HEK293T (cell line): ENCODE data around the gene BGLAP.

Source experiments
- ARNT ChIP-seq: fragments of 450-650 bp; IDR thresholded peaks from 2 replicates; pipeline ENCODE4 v1.6.1; 2017; ENCODE audit warnings: mild to moderate bottlenecking
- BHLHE40 ChIP-seq: fragments of 450-650 bp; IDR thresholded peaks from 2 replicates; pipeline ENCODE4 v1.6.1; 2016; ENCODE audit warnings: mild to moderate bottlenecking, moderate library complexity, borderline replicate concordance
- CTBP1 ChIP-seq: fragments of 450-650 bp; IDR thresholded peaks from 2 replicates; pipeline ENCODE4 v1.6.1; 2016; ENCODE audit warnings: borderline replicate concordance
- ELF4 ChIP-seq: fragments of 450-650 bp; IDR thresholded peaks from 2 replicates; pipeline ENCODE4 v1.6.1; 2017; ENCODE audit warnings: antibody characterized with exemption
- FOXA1 ChIP-seq: fragments of 450-650 bp; IDR thresholded peaks from 2 replicates; pipeline ENCODE4 v1.6.1; 2016; ENCODE audit warnings: mild to moderate bottlenecking
- FOXK2 ChIP-seq: fragments of 450-650 bp; IDR thresholded peaks from 2 replicates; pipeline ENCODE4 v1.6.1; 2016; ENCODE audit warnings: mild to moderate bottlenecking
- FOXM1 ChIP-seq: fragments of 450-650 bp; IDR thresholded peaks from 2 replicates; pipeline ENCODE4 v1.6.1; 2017; ENCODE audit warnings: mild to moderate bottlenecking, borderline replicate concordance
- HDGF ChIP-seq: fragments of 450-650 bp; IDR thresholded peaks from 2 replicates; pipeline ENCODE4 v1.6.1; 2017; ENCODE audit warnings: antibody characterized with exemption, borderline replicate concordance
- LEF1 ChIP-seq: fragments of 450-650 bp; IDR thresholded peaks from 2 replicates; pipeline ENCODE4 v1.6.1; 2017; ENCODE audit warnings: mild to moderate bottlenecking, borderline replicate concordance
- NFRKB ChIP-seq: fragments of 450-650 bp; IDR thresholded peaks from 2 replicates; pipeline ENCODE4 v1.6.1; 2016; ENCODE audit warnings: mild to moderate bottlenecking, moderate library complexity
- SP1 ChIP-seq: fragments of 450-650 bp; IDR thresholded peaks from 2 replicates; pipeline ENCODE4 v1.6.1; 2017
- SUZ12 ChIP-seq: fragments of 450-650 bp; IDR thresholded peaks from 2 replicates; pipeline ENCODE4 v1.6.1; 2016; ENCODE audit warnings: mild to moderate bottlenecking
- TARDBP ChIP-seq: fragments of 450-650 bp; IDR thresholded peaks from 2 replicates; pipeline ENCODE4 v1.6.1; 2016
- TF ChIP-seq, protein P1 (sequence below): fragments of 450-650 bp; IDR thresholded peaks from 2 replicates; pipeline ENCODE4 v1.6.1; 2016

DNA sequence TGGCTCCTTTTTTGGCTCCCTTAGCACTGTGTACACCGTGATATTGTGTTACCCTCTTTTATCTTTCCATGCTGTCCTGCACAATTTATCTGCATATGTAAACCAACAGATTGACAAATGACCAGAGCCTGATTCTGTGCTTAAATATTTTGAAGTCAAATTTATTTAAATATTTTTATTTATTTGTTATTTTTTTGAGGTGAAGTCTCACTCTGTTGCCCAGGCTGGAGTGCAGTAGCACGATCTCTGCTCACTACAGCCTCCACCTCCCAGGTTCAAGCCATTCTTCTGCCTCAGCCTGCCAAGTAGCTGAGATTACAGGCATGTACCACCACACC, 16.3 kb upstream of the BGLAP start:
- no peak for TF ChIP-seq HDGF
- TF ChIP-seq FOXA1: no peak
- TF ChIP-seq SP1: no peak
- TF ChIP-seq TARDBP: no peak
- TF ChIP-seq FOXM1: no peak
- no peak for TF ChIP-seq ARNT
- TF ChIP-seq BHLHE40: no peak
- no peak for TF ChIP-seq LEF1
- TF ChIP-seq ELF4: no peak
- TF ChIP-seq, protein P1, sequence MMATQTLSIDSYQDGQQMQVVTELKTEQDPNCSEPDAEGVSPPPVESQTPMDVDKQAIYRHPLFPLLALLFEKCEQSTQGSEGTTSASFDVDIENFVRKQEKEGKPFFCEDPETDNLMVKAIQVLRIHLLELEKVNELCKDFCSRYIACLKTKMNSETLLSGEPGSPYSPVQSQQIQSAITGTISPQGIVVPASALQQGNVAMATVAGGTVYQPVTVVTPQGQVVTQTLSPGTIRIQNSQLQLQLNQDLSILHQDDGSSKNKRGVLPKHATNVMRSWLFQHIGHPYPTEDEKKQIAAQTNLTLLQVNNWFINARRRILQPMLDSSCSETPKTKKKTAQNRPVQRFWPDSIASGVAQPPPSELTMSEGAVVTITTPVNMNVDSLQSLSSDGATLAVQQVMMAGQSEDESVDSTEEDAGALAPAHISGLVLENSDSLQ: no peak
- no peak for TF ChIP-seq SUZ12
- TF ChIP-seq CTBP1: no peak
- no peak for TF ChIP-seq FOXK2
- TF ChIP-seq NFRKB: no peak
